ENCODE data around the gene DOCK10.

- no peak for TF ChIP-seq CTCF (optimal IDR thresholded peaks at IDR 0.05 in 1 of 3, IDR thresholded peaks at IDR 0.05 in 1 of 3, conservative IDR thresholded peaks at IDR 0.05 in 1 of 3; ENCODE audit: extremely low read depth in 1 of 3, insufficient read depth in 2 of 3, low read length in 3 of 3)
- TF ChIP-seq EZH2 (IDR thresholded peaks at IDR 0.05; ENCODE audit: low read length) = no peak
Observed at GRCh38 chr2:224966613-224967012, 75.7 kb downstream of the DOCK10 start.
